ENCODE measurements around the gene GOLGA8B.
A peak's percentile ranks its signal among the peaks of the same experiment; 100 is the strongest.
"Not testable (repeated sequence)": the region's sequence is repeated elsewhere in the genome, so short reads cannot be mapped to it uniquely, and the experiment has no call there.

Gene GOLGA8B

DNA sequence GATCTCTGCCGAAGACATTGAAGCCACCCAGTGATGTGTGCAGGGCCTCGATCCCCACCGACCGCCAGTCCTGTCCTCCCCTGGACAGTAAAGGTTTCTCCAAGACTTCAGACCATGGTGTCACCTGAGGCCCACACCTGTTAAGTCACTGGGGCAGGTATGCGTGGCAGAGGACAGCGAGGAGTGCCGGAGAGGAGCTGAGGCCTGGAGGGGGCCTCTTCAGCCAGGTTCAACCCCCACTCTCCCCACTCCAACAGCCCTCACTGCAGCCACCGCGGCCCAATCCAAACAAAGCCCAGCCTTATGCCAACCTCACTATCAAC, 2.4 kb downstream of the GOLGA8B start:
- no peak for ATAC-seq (ENCODE audit: low read depth)

DNA sequence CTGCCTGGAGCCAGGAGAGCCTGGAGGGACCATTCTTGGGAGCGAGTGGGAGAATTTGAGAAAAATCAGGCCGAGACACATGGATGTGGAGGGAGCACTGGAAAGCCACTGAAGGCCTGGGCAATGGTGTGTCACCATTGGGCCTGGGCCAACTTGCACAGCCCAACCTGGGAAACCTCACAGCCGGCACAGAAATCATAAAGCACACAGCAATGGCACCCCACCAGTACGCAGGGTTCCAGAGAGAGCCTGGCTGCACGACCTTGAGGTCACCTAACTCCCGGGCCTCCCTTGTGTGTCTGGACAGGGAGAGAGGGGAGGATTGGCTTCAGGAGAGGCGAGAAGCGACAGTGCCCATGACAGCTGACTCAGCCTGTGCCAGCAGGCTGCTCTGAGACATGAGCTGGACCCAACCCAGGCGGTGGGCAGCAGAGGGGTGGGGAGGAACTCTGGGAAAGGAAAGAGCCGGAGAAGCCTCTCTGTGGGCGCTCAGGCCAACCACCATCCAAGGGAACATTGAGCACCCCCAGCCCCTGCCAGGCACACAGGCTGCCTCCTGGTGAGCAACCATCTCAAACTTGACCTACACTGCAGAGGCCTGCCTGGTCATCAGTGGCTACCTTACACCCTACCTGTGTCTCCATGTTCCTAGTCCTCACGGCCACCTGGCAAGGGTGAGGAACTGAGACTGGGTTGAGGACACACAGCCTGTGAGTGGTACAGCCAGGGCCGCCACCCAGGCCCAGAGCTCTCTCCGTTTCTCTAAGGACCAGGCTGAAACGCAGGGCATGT, 3.0 kb downstream of the GOLGA8B start:
- ATAC-seq (ENCODE audit: low read depth); H3K9me3 ChIP-seq (ENCODE audit: severe bottlenecking); H3K4me1 ChIP-seq (ENCODE audit: insufficient read depth, poor library complexity, severe bottlenecking); H3K27ac ChIP-seq (ENCODE audit: poor library complexity, severe bottlenecking); H3K36me3 ChIP-seq (ENCODE audit: low read depth); H3K4me3 ChIP-seq (ENCODE audit: severe bottlenecking); H3K27me3 ChIP-seq (ENCODE audit: insufficient read depth, poor library complexity, severe bottlenecking): not testable (repeated sequence)
- DNase-seq (ENCODE audit: low spot score) = peak; percentile 57

More for the DNA sequence above, 2.4 kb downstream of the GOLGA8B start:
- no peak overlapping the region for H3K27ac ChIP-seq (ENCODE audit: poor library complexity, severe bottlenecking)
- H3K36me3 ChIP-seq (ENCODE audit: low read depth) = no peaks in the 10 kb centered on the region
- no peak overlapping the region for H3K4me3 ChIP-seq (ENCODE audit: severe bottlenecking)
- DNase-seq (ENCODE audit: low spot score) = peak; percentile 52
- TF ChIP-seq, protein P1, sequence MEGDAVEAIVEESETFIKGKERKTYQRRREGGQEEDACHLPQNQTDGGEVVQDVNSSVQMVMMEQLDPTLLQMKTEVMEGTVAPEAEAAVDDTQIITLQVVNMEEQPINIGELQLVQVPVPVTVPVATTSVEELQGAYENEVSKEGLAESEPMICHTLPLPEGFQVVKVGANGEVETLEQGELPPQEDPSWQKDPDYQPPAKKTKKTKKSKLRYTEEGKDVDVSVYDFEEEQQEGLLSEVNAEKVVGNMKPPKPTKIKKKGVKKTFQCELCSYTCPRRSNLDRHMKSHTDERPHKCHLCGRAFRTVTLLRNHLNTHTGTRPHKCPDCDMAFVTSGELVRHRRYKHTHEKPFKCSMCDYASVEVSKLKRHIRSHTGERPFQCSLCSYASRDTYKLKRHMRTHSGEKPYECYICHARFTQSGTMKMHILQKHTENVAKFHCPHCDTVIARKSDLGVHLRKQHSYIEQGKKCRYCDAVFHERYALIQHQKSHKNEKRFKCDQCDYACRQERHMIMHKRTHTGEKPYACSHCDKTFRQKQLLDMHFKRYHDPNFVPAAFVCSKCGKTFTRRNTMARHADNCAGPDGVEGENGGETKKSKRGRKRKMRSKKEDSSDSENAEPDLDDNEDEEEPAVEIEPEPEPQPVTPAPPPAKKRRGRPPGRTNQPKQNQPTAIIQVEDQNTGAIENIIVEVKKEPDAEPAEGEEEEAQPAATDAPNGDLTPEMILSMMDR (IDR thresholded peaks at IDR 0.05; ENCODE audit: poor library complexity, severe bottlenecking) = no peak
- no peaks in the 10 kb centered on the region for H3K9me3 ChIP-seq (ENCODE audit: severe bottlenecking)
- H3K4me1 ChIP-seq (ENCODE audit: insufficient read depth, poor library complexity, severe bottlenecking) = peaks cover 3% of the 10 kb centered on the region
- H3K27me3 ChIP-seq (ENCODE audit: insufficient read depth, poor library complexity, severe bottlenecking) = no peaks in the 10 kb centered on the region

DNA sequence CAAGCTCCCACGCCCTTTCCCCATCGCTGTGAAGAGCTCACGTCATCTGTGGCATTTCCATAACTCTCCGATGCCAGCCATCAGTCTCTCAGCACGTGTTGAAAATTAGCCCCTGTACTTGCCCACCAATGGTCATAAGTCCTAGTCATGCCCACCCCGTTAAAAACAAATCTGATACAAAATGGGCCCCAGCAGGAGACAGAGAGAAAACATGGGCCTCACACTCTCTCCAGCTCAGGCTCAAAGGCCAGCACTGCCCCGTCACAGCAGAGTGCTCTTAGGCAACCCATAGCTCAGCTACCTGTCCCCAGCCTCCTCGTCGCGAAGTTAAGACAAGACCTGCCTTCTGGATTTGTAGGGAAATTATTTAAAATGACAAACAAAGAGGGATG, 5.2 kb downstream of the GOLGA8B start:
- ATAC-seq (ENCODE audit: low read depth) = no peak
- TF ChIP-seq, protein P1 (IDR thresholded peaks at IDR 0.05; ENCODE audit: poor library complexity, severe bottlenecking) = no peak
- H3K9me3 ChIP-seq (ENCODE audit: severe bottlenecking) = no peaks in the 10 kb centered on the region
- H3K36me3 ChIP-seq (ENCODE audit: low read depth) = no peaks in the 10 kb centered on the region
- H3K27ac ChIP-seq (ENCODE audit: poor library complexity, severe bottlenecking) = no peak overlapping the region
- H3K27me3 ChIP-seq (ENCODE audit: insufficient read depth, poor library complexity, severe bottlenecking) = no peaks in the 10 kb centered on the region
- no peak for DNase-seq (ENCODE audit: low spot score)
- H3K4me1 ChIP-seq (ENCODE audit: insufficient read depth, poor library complexity, severe bottlenecking) = peaks cover 3% of the 10 kb centered on the region
- H3K4me3 ChIP-seq (ENCODE audit: severe bottlenecking) = no peak overlapping the region

DNA sequence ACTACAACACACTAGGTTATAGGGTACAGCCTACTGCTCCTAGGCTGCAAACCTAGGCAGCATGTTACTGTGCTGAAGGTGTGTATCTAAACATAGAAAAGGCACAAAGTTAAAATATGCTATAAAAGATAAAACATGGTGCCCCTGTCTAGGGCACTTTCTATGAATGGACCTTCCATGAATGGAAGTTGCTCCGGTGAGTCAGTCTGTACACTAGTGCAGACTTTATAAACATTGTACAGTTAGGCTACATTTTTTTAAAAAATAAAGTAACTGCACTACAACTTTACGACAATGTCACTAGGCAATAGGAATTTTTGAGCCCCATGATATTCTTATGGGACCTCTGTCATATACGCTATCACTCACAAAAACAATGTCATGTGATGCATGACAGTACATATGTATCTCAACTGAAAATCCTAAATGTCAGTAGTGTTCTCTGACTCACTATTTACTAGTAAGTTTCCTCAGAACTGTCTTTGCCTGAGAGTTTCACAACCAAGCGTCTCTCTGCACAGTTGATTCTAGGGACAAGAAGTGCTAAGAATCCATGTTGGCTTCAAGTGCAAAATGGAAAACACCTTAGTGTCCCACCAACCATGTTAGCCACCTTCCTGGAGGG, 5.7 kb downstream of the GOLGA8B start:
- H3K9me3 ChIP-seq (ENCODE audit: severe bottlenecking) = not testable (repeated sequence)

DNA sequence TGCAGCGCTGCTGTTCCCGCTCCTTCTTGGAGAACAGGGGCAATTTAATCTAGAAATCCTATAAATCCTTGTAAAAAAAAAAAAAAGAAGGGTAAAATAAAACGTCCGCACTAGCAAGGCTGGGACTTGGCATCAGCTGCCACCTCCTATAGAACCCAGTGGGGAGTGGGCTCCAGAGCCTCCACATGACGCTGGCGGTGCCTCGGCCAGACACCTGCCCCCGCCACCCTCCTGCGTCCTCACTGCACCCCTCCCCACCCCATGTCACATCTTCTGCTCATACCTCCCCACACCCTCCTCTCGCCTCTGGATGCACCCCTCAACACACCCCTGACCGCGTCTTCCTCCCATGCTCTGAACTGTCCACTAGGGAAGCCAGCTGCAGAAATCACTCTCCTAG, 8.4 kb downstream of the GOLGA8B start:
- not testable (repeated sequence) for H3K9me3 ChIP-seq (ENCODE audit: severe bottlenecking); ATAC-seq (ENCODE audit: low read depth); DNase-seq (ENCODE audit: low spot score); H3K4me1 ChIP-seq (ENCODE audit: insufficient read depth, poor library complexity, severe bottlenecking); H3K4me3 ChIP-seq (ENCODE audit: severe bottlenecking); H3K27me3 ChIP-seq (ENCODE audit: insufficient read depth, poor library complexity, severe bottlenecking); H3K36me3 ChIP-seq (ENCODE audit: low read depth); H3K27ac ChIP-seq (ENCODE audit: poor library complexity, severe bottlenecking)

More for the DNA sequence above, 5.7 kb downstream of the GOLGA8B start:
- H3K27me3 ChIP-seq (ENCODE audit: insufficient read depth, poor library complexity, severe bottlenecking); H3K27ac ChIP-seq (ENCODE audit: poor library complexity, severe bottlenecking); H3K4me3 ChIP-seq (ENCODE audit: severe bottlenecking); DNase-seq (ENCODE audit: low spot score); H3K36me3 ChIP-seq (ENCODE audit: low read depth); H3K4me1 ChIP-seq (ENCODE audit: insufficient read depth, poor library complexity, severe bottlenecking); ATAC-seq (ENCODE audit: low read depth): not testable (repeated sequence)

DNA sequence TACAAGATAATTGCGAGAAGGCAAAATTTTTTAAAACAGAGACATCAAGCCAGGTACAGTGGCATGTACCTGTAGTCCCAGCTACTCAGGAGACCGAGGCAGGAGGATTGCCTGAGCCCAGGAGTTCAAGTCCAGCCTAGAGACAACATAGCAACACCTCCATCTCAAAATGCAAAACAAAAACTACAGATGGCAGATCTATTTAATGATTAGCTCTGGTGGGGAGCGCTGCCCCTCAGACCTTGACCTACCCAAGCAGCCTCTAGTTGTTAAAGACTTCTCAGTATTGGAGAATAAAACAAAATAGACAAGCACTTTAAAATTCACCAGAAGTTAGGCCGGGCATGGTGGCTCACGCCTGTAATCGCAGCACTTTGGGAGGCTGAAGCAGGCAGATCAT, 10.5 kb downstream of the GOLGA8B start:
- not testable (repeated sequence) for H3K27me3 ChIP-seq (ENCODE audit: insufficient read depth, poor library complexity, severe bottlenecking); H3K4me3 ChIP-seq (ENCODE audit: severe bottlenecking); H3K36me3 ChIP-seq (ENCODE audit: low read depth); H3K27ac ChIP-seq (ENCODE audit: poor library complexity, severe bottlenecking); ATAC-seq (ENCODE audit: low read depth); H3K9me3 ChIP-seq (ENCODE audit: severe bottlenecking); DNase-seq (ENCODE audit: low spot score); H3K4me1 ChIP-seq (ENCODE audit: insufficient read depth, poor library complexity, severe bottlenecking)

DNA sequence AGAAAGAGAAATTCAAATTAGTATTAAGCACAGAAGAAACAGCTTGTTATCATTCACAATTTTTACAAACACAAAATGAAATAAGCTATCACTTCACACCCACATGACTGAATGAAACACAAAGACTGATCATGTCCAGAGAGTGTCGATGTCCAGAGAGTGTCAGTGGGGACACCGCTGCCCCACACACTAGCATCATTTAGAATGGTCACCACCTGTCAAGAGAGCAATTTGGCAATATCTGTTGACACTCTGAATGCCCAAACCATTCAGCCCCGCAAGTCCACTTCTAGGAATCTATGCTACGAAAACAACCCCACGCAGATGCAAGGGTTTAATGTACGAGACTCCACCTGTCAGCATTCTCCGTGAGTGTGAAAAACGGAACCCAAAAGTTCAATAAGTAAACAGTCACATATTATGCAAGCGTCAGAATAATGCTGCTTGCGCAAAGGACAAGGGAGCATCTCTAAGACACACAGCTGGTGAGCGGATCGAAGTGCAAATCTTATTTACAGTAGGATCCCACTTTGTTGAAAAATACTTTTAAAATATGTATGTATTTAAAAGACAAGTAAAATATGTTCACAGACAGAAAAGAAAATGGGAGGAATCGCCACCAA, 11.3 kb downstream of the GOLGA8B start:
- H3K9me3 ChIP-seq (ENCODE audit: severe bottlenecking); H3K36me3 ChIP-seq (ENCODE audit: low read depth); H3K4me3 ChIP-seq (ENCODE audit: severe bottlenecking); DNase-seq (ENCODE audit: low spot score); ATAC-seq (ENCODE audit: low read depth); H3K4me1 ChIP-seq (ENCODE audit: insufficient read depth, poor library complexity, severe bottlenecking); H3K27ac ChIP-seq (ENCODE audit: poor library complexity, severe bottlenecking); H3K27me3 ChIP-seq (ENCODE audit: insufficient read depth, poor library complexity, severe bottlenecking): not testable (repeated sequence)

DNA sequence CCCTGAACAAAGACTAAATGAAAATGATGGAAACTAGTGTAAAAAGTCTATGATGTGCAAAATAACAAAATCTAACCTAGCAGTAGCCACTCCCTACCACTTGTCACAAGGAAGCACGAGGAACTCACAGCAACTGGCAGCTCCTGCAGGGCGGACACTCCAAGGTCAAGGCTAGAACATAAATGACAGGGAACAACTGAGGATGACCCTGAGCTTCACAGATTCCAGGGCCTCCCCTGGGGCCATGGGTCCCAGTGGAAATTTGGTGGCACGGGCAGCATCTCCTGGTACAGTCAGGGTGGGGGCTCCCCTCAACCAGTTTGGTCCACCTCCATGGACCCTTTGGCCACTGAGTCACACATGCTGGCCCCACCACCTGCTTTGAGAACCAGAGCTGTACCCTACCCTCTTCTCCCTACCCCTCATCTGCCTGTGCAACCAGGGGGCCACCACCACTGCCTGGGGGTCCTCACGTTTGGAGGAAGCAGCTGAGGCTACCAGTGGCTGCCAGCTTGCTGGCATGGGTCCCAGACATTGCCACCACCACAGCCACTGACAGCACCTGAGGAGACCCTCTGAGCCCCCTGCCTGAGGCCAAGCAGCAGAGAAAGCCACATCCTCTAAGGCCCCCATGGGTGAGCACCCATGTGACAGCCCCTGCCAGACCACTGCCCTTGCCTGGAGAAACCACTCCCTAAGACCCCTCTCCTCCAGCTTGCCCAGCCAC, 13.6 kb downstream of the GOLGA8B start:
- not testable (repeated sequence) for H3K4me1 ChIP-seq (ENCODE audit: insufficient read depth, poor library complexity, severe bottlenecking); H3K27ac ChIP-seq (ENCODE audit: poor library complexity, severe bottlenecking); H3K9me3 ChIP-seq (ENCODE audit: severe bottlenecking); H3K4me3 ChIP-seq (ENCODE audit: severe bottlenecking); ATAC-seq (ENCODE audit: low read depth); H3K36me3 ChIP-seq (ENCODE audit: low read depth); H3K27me3 ChIP-seq (ENCODE audit: insufficient read depth, poor library complexity, severe bottlenecking)
- DNase-seq (ENCODE audit: low spot score) = peak; percentile 50

DNA sequence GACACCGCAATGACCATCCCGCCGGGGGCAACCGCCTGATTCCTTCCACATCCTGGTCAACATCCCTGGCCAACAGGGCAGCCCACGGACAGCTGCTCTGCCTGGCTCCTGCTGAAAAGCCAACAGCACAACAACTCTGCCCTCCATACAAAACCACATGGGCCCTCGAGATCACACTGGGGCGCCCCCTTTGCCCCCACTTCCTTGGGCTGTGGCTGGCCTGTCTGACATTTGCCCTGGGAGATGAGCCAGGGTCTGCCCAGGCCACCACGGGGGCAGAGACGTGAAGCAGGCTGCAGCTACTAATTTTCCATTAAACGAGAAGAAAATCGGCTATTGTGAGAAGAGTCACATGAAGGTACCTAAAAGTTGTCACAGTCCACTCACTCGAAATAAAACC, 16.3 kb downstream of the GOLGA8B start:
- H3K4me3 ChIP-seq (ENCODE audit: severe bottlenecking); H3K27me3 ChIP-seq (ENCODE audit: insufficient read depth, poor library complexity, severe bottlenecking); H3K4me1 ChIP-seq (ENCODE audit: insufficient read depth, poor library complexity, severe bottlenecking); H3K36me3 ChIP-seq (ENCODE audit: low read depth); ATAC-seq (ENCODE audit: low read depth); H3K9me3 ChIP-seq (ENCODE audit: severe bottlenecking); H3K27ac ChIP-seq (ENCODE audit: poor library complexity, severe bottlenecking): not testable (repeated sequence)
- peak; percentile 18 for DNase-seq (ENCODE audit: low spot score)
